Inflammatory macrophage (primary cell): ENCODE measurements around the gene FRMPD4.
"Not testable (repeated sequence)": the region's sequence is repeated elsewhere in the genome, so short reads cannot be mapped to it uniquely, and the experiment has no call there.

Experiments used
- DNase-seq, 2 donors: peaks; one replicate each; pipeline ENCODE4 v3.0.0-alpha.2; 2020 to 2022
- total RNA-seq, 18 experiments: gene quantifications; one replicate each; lab custom pipeline; 2026; ENCODE audit warnings: mixed read lengths in 6 of 18, inconsistent platforms in 2 of 18; lab: John Stamatoyannopoulos, UW

The FRMPD4 gene
- total RNA-seq = 0 to 0.30 (median 0) reads per million in 18 experiments

DNA sequence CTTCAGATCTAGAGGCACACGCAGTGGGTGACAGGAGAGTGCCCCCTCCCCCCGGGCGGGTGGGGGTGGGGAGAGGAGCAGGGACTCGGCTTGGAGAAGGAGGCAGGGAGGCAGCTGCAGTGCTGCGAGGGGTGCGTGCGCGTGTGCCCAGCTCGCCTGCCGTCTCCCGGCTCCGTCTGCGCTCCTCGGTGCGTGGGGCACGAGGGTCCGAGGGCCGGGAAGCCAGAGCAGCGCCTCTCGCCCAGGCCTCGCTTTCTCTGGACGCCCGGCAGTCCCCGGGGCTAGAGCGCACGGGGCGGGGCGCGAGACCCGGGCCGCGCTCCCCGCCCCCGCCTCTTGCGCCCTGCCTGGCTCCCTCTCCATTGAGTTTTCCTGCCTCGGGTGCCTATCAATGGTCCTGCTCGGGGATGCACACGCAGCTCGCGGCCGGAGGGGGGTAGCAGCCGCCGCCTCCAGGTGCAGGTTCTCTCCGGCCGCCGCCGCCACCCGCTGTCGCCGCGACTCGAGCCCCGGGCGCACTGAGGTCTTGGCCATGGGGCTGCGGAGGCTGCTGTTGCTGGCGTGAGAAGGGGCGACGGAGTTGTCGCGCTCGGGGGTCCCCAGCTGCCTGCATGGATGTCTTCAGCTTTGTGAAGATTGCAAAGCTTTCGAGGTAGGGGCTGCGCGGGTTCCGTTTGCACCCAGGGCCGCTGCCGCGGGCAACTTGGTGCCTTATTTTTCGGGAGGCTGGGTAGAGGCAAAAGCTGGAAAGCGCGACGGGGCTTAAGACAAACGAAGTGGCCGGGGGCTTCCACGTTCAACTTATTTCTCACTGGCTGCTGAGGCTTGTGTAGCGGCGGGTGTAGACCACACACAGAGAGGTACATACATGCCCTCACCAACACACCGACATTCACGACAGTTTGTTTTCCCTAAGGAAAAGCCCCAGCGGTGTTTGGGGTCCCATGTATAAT is at the start of gene FRMPD4:
FRMPD4 (plus strand) TSS at position 113 of the 953 bp plus-strand sequence; CDS start at position 612, 499 bp downstream.
- DNase-seq = no peak

GRCh38 chrX:12089740-12090139 is 48.5 kb upstream of the FRMPD4 start:
- no peak for DNase-seq

GRCh38 chrX:12113321-12113720 is 25.0 kb upstream of the FRMPD4 start:
- no peak for DNase-seq

- DNase-seq = no peak
These were observed 22.9 kb upstream of the FRMPD4 start for GRCh38 chrX:12115377-12115776.

DNA sequence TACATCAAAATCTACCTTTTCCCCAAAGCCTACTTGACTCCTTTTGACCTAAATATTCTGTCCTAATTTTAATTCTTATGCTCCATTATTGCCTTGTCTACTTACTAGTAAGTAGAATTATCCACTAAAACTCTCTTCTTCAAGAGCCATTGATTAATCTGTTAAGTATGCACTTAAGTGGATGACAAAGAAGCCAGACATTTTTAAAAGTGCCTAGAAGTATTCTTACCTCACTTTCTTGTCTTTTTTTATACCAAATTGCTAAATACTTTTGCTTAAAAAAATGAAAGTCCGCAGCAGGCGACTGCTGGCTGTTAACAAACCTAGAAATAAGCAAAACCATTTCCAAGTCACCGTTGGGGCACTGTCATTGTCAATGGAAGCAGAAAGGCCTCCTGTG is 20.1 kb upstream of the FRMPD4 start:
- no peak for DNase-seq

DNA sequence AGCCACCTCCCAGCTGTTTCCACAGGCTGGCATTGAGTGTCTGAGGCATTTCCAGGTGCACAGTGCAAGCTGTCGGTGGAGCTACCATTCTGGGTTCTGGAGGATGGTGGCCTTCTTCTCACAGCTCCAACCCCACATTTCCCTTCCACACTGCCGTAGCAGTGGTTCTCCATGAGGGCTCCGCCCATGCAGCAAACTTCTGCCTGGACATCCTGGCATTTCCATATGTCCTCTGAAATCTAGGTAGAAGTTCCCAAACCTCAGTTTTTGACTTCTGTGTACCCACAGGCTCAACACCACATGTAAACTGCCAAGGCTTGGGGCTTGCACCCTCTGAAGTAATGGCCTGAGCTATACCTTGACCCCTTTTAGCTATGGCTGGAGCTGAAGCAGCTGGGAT is 10.3 kb upstream of the FRMPD4 start:
- no peak for DNase-seq

DNA sequence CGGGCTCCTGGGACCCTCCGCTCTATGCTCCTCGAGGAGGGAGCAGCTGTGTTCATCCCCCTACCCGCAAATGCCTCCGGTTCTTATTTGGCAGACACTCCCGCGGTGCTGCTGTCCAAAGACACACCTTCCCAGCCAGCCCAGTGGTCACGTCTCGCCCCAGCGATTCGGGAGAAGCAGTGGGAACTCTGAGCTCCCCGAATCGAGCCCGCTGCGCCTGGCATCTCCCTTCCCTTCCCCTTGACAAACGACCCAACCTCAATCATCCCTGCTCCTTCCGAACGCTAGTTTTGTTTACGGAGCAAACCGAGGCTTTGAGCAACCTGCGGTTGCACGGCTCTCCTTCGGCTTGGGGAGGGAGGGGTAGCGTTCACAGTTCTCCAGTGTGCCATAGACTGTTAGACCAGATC is 317 bp upstream of the FRMPD4 start:
- DNase-seq = no peak

DNA sequence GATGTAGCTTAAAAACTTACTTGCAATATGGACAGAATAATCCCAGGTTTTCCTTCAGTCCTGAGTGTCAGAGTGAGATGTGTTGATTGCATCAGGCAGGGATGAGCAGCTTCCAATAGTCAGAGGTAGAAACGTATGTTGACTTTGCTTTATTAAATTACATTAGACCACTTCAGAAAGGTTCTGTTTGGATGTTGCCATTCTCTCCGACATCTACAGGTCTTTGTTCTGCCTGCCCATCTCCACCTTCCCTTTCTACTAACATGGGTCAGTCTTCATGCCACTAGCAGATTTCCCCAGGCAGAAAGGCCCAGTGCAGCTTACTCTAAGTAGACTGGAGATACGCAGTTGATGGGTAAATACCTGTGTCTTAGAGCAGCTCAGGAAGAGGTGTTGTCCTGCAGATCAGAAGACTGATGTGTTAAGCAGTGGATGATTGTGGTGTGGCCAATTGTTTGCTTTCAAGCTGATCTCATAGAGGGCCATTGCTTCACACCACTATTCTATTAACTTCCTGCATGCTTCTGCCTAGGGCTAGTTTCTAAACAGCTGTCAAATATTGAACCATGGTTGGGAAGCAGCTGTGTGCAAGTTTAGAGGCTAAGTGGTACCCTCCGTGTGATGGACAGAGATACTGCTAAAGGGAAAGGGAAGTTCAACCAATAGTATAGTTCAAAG is 1.8 kb downstream of the FRMPD4 start:
- no peak for DNase-seq

DNA sequence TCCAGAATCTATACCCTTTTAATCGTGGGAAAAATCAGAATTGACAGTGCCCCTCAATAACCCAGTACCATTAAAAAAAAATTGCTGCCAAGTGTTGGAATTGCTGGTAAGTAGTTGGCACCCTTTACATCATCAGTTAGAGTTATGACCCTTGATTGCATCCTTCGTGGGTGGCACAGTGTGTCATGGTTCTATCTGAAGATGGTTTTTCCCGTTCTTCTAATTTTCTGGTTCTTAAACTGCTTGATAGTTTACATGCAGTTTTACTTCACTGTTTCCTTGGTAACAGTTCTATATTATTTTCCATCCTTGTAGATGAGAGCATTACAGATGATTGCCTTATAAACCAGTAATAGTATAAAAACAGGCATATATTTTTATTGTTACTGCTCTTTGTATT is 3.2 kb downstream of the FRMPD4 start:
- no peak for DNase-seq

- DNase-seq = no peak
These were observed 4.4 kb downstream of the FRMPD4 start for GRCh38 chrX:12142661-12143060.

DNA sequence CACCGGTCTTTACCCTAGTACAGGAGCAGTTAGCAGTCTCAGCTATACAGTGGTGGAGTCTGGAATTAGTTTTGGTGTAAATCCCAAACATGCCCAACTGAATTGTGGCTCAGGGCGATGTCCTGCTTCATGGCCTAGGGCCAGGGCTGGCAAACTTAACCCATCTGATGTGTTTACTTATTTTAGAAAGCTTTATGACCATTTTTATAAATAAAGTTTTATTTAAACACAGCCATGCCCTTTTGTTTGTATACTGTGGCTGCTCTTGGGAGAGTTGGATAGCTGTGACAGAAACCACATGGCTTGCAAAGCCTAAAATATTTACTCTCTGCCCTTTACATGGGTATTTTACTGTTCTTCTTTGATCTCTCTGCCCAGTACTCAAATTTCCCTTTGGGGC is 7.1 kb downstream of the FRMPD4 start:
- DNase-seq = no peak

- no peak for DNase-seq
These were observed 11.6 kb downstream of the FRMPD4 start for GRCh38 chrX:12149670-12150407.

GRCh38 chrX:12153317-12153716 is 15.0 kb downstream of the FRMPD4 start:
- no peak for DNase-seq

- no peak for DNase-seq
These were observed 15.5 kb downstream of the FRMPD4 start for GRCh38 chrX:12153741-12154140.

DNA sequence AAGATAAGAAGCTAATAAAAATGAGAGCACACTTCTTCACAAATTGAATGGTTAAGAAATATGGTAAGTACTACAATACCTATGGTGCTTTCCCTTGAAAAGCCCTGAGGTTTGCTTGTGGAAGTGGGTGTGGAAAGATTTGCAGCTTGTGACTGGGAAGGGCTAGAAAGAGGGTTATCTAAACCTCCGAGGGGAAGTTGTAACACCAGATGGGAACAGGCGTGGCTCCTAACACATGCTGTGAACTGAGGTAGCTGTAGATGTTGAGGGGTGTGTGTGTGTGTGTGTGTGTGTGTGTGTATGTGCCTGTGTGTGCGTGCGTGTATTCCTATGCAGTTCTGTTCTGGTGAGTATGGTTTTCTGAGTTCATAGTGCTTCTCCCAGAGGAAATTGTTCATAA is 21.5 kb downstream of the FRMPD4 start:
- no peak for DNase-seq

- DNase-seq = no peak
These were observed 24.1 kb downstream of the FRMPD4 start for GRCh38 chrX:12162420-12162819.

DNA sequence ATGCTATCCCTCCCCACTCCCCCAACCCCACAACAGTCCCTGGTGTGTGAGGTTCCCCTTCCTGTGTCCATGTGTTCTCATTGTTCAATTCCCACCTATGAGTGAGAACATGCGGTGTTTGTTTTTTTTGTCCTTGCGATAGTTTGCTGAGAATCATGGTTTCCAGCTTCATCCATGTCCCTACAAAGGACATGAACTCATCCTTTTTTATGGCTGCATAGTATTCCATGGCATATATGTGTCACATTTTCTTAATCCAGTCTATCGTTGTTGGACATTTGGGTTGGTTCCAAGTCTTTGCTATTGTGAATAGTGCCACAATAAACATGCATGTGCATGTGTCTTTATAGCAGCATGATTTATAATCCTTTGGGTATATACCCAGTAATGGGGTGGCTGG is 25.9 kb downstream of the FRMPD4 start:
- not testable (repeated sequence) for DNase-seq

- DNase-seq = no peak
These were observed 32.5 kb downstream of the FRMPD4 start for GRCh38 chrX:12170755-12171154.

DNA sequence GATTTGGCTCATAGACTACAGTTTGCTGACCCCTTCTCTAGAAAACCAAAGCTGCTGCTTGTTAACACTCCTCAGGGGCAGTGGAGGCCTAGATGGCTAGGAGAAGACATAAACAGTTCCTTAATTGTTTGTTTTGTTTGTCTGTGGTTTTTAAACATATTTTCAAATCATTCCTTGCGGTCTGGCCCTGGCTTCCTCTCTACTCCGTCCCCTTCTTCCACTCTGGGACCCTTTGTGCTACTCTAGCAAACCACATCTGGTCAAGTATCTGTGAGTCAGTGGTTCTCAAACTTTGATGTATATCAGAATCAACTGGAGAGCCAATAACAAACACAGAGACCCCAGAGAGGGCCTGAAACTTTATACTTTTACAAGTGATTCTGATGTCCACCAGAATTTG is 36.1 kb downstream of the FRMPD4 start:
- no peak for DNase-seq

DNA sequence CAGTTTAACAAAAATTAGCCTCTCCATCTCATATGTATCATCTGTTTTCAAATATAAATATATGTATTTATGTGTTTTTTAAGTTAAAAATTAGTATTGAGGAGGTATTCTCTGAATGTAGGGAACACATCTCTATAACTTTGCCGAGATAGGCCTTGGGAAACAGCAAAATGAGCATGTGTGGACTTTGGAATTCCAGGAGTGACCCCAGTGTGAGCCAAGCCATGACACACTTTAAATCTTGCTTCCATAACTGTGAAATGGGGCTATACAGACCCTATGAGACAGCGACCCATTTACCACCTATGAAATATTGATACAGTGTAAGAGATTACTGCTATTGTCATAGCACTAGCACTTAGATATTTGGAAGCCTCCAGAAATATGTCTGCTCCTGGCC is 58.8 kb downstream of the FRMPD4 start:
- DNase-seq = no peak

DNA sequence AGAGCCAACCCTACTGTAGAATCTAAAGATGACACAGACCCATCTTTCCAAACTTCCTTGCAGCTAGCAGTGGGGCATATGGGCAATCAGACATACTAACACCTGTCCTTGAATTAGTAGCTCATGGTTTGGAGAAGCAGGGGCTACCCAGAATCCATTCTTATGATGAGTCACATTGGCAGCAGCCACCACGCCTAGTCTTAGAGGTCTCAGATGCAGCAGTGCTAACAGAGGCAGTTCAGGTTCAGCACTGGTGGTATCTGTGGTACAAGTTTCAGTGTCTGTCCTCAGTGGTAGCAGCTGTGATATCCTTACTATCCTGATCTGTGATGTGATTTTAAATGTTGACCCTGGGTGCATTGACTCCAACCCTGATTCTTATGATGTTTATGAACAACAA is 68.1 kb downstream of the FRMPD4 start:
- DNase-seq = no peak

DNA sequence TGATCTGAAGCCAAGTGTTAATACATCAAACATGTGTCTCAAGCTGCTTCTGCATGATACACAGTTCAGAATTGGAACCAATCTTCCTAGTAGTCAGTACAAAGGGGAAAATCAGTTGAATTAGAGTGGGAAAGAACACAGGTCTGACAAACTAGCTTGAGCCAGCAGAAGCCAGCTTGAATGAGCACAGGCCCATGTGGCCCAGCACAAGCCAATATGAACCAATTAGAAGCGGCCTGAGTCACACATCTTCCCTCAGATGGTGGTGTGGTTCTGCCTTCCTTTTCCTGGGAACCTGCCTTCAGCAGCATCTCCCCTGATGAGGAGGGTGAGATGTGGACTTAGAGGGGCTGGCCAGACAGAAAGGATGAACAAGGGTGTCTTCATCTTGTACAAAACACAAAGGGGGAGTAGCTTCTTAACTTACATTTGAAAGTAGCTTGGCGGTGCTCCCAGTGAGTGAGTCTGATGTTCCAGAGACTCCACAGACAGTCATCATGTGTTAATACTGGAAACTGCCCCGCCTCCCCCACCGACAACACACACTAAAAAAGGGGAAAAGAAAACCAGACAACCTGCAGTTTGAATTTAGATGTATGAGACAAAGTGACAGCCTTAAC is 72.0 kb downstream of the FRMPD4 start:
- DNase-seq = no peak

- DNase-seq = no peak
These were observed 72.7 kb downstream of the FRMPD4 start for GRCh38 chrX:12210971-12211370.
